Measurements from ENCODE around the gene UBXN4.

- TF ChIP-seq POLR2A (IDR thresholded peaks at IDR 0.05; ENCODE audit: low read depth, low read length) (no peak), TAF1 (IDR thresholded peaks at IDR 0.05; ENCODE audit: borderline replicate concordance, low read depth, low read length) (no peak)
Observed at GRCh38 chr2:135822855-135823254, 81.2 kb downstream of the UBXN4 start.
